Measurements from ENCODE around the gene EVL.

The EVL gene

DNA sequence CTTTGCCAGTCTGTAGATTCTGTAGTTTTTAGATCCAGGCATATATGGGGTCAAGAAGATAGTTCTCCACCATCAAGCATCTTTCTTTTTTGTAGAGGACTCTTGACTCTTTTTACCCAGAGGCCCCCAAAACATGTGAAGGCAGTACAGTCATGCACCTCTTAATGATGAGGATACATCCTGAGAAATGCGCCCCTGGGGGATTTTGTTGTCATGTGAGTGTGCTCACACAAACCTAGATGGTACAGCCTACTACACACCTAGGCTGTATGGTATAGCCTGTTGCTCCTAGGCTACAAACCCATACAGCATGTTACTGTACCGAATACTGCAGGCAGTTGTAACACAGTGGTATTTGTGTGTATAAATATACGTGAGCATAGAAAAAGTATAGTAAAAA is 23.0 kb downstream of the EVL start:
- DNase-seq = no peak

DNA sequence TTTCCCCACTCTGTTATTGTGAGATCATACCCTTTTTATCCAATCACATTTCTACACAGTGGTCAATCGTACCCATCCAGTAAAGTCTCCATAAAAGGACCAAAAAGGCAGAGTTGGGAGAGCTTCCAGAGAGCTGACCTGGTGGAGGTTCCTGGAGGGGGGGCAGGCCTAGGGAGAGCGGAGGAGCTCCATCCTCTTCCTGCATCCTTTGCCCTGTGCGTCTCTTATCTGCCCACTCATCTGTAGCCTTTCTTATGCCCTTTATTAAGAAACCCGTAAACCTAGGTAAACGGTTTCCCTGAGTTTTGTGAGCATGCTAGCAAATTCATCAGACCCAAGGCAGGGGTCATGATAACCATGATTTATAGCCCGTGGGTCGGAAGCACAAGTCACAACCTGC is 26.2 kb downstream of the EVL start:
- no peak for DNase-seq

DNA sequence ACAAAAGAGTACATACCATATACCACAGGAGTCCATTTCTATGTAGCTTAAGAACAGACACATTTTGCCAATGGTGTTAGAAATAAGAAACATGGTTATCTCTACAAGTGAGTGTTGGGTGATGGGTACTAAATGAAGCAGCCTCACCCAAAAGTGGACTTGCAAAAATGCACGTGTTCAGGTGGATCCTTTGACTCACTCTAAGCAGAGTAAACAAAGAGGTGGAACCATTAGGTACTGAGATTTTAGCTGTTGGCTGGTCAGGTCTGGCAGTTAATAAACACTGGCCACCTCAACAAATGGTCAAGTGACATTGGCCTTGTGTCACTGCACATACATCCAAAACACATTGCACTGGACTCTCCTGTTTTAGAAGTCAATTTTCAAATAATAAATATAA is 27.6 kb downstream of the EVL start:
- no peak for DNase-seq

- no peak for DNase-seq
These were observed 28.1 kb downstream of the EVL start for GRCh38 chr14:100093319-100093718.

GRCh38 chr14:100096656-100097055 is 31.4 kb downstream of the EVL start:
- DNase-seq = no peak

GRCh38 chr14:100098171-100098570 is 32.9 kb downstream of the EVL start:
- no peak for DNase-seq

- DNase-seq = no peak
These were observed 34.9 kb downstream of the EVL start for GRCh38 chr14:100100032-100100703.

GRCh38 chr14:100102156-100102785 is 37.0 kb downstream of the EVL start:
- DNase-seq = no peak

DNA sequence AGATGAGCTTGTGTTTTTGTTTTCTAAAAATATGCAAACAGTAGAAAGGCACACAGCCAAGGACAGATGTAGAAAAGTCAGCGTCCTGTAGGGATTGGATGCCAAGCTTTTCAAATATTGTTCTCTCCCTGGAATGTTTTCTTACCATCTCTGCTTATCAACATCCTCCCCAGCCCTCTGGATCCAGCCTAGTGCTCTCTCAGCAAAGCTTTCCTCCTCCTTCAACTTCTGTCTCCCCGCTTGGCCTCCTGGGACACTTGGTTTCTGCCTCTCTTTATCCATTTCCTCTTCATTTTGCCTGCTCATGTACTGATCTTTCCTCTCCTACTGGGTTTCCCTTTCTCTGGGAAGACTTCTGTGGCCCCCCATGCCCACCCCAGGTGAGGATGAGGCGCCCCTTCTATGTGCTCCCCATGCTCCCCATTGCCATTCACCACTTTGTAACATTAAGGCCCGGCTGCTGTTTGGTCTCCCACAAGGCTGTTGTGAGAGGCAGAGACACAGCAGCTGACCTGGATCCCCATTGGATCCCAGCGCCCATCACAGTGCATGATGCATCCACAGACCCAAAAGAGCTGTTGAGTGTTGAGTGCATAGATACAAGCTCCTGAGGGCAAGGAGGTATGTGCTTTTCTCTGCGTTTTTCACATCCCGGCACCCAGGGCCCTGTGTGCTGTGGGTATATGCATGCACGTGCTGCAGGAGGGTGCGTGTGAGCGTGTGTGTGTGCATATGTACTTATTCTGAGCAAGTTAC is 38.2 kb downstream of the EVL start:
- DNase-seq = no peak

DNA sequence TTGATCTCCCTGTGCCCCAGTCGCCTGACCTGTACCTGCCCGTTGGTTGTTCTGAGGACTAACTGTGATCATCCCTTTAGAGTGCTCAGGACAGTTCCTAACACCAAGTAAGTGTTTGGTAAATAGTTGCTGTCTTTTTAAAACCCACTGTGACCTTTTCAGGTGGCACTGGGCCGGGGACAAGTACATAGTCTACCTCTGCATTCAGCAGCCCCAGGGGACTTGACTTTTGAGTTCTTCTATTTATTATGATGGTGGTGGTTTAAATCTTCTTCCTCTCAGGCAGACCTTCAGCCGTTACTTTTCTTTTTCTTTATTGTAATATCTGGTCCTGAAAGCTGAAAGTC is 38.8 kb downstream of the EVL start:
- DNase-seq = no peak

- no peak for DNase-seq
These were observed 39.5 kb downstream of the EVL start for GRCh38 chr14:100104523-100105300.

DNA sequence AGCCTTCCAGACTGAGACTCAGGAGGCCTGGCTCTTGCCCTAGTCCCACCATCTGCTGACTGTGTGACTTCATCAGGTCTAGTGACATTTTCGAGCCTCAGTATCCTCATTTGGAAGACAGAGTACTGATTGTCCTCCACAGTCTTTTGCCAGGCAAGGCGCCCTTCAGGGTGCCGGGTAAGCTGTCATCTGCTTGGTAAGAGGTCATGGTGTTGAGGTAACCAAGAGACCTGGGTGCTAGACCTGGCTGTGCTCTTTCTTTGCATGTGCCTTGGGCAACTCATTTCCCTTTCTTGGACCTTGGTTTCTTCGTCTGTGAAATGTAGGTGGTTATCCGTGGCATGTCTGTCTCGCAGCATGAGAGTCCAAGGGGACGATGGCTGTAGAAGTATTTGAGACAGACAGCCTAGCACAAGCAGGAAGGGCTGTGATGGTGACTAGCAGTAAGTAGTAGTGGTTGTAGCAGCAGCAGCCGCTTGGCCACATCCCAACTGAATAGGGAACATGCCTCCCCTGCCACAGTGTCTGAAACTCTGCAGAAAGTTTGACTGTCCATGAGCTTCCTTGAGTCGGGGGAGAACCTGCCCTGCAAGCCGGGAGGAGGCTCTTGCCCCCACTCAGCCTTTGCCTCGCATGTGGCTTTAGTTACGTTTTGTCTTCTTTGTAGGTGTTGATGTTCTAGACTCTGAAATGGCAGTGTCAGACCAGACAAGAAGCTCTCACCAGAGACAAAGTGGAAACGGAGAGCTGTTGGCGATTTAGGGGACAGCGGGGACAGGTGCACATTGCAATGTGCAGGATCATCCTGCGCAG is 40.3 kb downstream of the EVL start:
- DNase-seq = no peak

- DNase-seq = no peak
These were observed 41.3 kb downstream of the EVL start for GRCh38 chr14:100106250-100107112.

DNA sequence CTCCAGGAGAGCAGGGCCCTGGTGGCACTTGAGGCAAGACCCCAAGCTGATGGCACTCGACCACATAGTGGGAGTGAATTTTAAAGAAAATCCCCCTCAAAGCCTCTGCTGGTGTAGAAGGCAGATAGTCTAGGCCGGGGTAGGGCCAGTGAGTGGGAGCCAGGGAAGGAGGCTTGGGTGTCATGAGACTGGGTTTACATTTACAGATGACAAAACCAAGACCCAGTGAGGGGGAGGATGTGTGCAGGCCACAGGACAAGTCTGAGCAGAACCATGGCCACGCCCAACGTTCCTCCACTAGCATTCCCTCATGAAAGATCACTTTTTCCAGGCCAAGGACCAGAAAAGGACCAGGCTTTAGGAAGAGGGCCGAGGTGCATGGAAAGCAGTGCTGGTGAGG is 42.0 kb downstream of the EVL start:
- no peak for DNase-seq

DNA sequence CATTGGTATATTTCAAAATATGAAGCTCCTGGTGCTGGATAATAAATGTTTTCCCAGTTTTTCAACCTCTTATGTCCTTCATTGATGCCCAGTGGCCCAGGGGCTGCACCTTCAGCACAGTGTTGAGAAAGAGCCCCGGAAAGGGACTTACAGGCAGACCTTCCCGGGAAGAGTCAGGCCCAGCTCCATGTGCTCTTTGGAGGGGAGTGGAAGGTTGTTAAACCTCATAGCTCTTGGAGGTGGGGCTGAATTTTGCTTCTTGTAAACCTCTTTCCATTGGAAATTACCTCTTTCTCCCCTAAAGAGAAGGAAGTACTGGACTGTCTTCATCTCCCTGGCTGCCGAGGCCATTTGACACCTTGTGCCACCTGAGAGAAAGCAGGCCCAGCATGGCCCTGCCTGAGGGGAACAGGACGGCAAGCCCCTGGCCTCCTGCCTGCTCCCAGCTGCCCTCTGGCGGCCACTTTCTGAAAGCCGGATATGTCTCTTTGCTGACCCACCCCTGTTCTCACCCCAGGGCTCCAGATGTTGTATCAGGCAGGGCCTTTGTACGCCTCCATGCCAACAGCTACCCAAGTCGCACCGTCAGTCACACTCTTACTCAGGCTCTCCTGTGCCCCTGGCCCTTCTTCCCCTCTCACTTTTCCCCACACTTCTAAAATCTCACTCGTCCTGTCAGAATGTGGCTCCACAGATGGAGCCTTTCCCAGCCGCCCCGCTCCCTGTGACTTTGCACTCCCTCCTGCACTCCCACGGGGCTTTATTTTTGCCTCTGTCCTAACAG is 43.0 kb downstream of the EVL start:
- DNase-seq = peak; percentile 43

GRCh38 chr14:100108840-100109593 is 43.8 kb downstream of the EVL start:
- no peak for DNase-seq

DNA sequence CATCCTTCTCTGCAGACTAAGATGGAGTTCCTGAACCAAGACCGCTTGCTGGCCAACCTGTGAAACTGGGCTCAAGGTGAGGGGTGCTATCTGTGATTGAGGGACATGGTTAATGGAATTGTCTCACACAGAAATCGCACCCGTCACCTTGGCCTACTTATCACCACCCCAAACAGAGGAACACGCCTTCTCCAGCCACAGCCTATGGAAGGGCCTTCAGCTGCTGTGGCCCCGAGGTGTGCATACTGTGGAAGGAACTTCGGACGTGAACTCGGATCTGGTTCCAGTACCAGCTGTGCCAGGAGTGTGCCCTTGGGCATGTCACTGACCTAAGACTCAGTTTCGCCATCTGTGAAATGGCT is 44.4 kb downstream of the EVL start:
- DNase-seq = no peak

DNA sequence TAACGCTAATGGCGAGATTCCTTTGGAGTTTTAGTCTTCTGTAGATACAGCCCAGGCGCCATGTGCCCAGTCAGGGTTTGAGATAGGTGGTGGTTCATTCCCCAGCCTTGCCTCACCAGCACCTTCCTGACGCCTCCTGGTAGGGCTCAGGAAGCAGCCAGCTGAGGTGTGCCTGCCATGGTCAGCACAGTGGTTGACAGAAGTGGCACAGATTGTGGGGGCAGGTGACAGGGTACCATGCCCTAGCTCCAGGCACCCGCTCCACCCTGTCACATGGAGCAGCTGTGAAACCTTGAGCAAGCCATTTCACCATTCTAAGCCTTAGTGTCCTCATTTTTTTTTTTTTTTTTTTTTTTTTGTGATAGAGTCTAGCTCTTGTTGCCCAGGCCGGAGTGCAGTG is 45.6 kb downstream of the EVL start:
- no peak for DNase-seq

DNA sequence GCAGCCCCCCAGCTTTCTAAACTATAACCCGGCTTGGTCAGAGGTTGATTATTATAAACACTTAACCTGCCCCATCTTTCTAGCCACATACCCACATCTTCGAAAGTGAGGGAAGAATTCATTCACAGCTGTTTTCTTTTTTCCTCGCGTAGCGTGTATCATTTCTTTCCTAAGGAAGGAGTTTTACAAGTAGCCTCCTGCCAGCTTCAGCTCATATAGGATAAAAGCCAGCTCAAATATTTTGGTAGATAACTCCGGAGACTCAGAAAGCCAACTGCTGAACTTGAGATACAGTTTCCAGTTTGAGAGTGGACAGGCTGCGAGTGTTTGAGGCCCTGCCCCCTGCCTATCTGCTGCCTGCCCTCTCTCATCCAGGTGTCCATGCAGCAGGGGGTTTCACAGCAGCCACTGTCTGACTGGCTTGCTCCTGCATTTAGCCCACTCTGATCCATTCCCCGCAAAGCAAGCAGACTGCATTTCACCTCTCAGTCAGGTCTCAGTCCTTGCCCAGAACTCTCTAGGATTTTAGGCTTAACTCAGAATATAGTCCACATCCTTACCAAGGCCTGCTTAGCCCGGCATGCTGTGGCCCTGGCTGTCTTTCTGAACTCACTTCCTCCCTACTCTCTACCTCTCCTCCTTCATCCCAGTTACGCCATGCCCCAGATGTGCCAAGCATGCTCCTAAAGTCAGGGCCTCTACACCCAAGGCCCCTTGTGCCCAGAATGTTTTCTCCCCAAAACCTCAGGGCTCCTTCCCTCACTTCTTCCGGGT is 46.9 kb downstream of the EVL start:
- no peak for DNase-seq
